GM18520 (cell line): ENCODE measurements around the gene HOXA5.

Source experiments
- ATAC-seq: cut with Tn5 transposase; IDR thresholded peaks from one replicate; pipeline ENCODE4 v1.9.1; 2021; ENCODE audit not compliant: unreplicated experiment

The HOXA5 gene

DNA sequence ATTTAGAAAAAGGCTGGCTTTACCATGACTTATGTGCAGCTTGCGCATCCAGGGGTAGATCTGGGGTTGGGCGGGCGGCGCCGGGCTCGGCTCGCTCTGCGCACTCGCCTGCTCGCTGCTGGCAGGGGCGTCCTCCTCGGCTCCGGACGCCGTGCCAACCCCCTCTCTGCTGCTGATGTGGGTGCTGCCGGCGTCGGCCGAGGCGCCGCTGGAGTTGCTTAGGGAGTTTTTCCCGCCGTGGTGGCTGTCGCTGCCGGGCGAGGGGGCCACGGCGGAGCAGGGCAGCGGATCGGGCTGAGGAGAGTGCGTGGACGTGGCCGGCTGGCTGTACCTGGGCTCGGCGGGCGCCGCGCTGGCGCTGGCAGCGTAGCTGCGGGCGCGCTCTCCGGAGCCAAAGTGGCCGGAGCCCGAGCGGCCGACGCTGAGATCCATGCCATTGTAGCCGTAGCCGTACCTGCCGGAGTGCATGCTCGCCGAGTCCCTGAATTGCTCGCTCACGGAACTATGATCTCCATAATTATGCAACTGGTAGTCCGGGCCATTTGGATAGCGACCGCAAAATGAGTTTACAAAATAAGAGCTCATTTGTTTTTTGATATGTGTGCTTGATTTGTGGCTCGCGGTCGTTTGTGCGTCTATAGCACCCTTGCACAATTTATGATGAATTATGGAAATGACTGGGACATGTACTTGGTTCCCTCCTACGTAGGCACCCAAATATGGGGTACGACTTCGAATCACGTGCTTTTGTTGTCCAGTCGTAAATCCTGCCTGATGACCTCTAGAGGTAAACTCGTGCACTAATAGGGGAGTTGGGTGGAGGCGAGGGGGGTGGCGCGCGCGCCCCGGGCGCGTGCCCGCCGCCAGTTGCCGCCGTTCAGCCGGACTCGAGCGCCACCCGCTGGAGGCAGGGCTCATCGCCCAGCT is at the start of gene HOXA5:
Gene HOXA5 (minus strand): TSS at position 659 of the 927 bp plus-strand sequence. CDS start 74 bp downstream, at position 585.
- ATAC-seq = no peak

DNA sequence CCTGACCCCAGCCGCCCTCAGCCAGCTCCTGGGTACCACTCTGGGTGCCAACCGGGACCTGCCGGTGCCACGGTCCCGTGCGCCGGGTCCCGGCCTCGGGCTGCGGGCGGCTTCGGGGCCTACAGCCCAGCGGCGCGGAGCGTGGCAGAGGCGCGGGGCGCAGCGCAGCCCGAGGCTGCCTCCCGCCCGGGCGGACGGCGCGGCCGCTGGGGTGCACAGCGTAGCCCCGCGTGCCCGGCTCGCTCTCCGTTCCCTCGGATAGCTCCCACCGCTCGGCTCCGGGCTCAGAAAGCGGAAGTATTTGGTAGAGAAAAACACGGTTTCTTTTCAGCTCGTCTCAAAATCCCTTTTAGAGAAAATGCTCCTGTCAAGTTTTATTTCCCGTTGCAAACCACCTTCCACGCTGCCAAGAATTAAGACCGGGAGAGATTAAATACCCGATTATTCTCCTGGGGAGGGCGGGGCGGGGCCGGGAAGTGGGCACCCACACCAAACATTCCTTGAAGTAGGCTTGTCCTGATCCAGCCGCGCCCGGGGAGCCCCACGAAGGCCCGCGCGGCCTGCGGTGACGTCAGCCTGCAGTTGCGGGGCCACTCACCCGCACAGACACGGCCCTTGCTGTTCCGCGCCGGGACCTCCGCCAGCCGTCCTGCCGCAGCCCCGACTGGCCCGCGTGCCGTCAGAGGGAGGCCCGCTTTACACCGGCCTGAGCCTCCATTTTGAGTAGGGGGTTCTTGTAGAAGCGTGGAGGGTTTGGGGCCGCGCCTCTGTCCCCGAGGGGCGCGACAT is 49.3 kb upstream of the HOXA5 start:
- no peak for ATAC-seq

DNA sequence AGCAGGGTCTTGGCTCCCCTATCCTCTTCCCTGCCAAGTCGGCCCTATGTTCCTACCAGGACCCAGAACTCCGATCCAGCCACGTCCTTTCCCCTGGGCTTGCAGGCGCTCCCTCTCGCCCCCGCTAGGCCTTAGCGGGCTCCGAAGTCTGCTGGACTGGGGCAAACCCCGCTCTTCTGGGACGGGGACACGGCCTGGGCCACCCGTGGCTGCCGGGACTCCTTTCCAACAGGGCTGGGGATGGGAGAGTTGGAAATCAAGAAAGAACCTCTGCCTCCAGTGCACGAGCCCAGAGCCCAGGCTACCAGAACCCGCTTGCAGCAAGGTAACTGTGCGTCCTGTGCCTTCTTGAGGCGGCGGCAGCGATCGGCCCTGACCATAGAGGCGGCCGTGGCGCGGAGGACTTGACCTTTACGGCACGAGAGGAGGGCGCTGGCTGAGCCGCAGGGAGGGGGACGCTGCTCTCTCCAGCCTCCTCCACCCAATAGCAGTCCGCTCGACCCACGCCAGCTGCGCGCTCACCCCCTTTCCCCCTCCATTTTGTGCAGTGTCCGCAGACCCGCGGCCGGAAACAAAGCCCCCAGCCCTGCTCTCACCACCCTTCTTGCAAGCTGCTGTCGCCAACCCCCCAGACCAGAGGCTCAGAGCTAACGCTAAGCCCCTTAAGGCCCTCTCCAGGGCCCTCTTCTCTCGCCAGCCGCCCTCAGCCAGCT is 48.5 kb upstream of the HOXA5 start:
- ATAC-seq = no peak

DNA sequence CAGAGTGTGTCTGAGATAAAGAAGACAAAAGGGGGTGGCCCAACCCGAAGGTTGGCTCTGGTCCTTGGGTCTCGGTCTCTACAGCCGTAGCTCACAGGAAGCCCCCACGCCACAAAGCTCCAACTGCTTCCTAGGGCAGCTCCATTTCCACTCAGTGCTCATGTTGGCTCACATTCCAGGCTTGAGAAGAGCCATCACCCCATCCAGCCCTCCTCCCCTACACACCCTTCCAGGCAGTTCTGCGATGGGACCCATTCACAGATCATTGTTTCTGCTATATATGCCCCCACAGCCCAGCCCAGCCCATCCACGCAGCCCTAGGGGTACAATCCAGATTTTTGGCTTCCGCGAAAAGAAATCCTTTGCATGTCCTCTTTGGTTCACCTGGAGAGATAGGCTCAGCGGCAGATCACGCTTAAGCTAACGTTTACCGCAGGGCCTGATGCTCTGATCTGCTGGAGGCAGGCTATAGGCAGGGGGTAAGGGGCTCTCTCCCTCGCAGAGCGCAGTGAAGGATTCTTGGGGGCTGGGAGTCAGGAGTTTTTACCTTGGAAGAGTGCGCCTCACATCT is 47.8 kb upstream of the HOXA5 start:
- no peak for ATAC-seq

DNA sequence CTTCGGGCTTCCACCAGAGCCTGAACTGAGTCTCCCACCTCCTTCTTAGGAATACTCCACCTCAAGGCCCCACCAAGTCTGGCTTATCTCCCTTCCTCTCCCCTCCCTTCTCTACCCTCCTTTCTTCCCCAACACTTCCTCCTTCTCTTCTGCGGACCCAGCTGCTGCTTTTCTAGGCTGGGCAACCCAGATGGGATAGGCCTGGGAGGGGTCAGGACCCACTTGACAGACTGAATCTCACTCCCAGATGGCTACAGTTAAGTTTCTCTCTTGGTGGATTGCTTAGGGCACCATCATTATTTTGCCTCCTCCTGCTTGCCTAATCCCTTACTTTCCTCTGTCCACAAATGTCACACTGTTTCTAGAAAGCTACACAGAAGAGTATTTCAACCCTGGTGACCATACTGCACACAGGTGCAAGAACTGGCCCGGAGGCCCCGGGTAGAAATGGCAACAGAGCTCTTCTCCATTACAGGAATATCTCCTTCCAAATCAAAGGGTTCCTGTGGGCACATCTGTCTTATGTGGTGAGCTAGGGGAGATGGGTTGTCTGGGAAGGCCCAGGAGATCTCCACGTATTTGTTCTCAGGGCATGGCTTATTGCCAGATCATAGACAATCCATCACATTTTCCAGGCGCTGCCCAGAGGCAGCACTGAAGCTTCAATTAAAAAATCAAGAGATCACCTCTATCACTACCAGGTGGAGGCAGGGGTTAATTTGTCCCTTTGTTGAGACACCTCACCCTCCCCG is 46.7 kb upstream of the HOXA5 start:
- ATAC-seq = no peak

DNA sequence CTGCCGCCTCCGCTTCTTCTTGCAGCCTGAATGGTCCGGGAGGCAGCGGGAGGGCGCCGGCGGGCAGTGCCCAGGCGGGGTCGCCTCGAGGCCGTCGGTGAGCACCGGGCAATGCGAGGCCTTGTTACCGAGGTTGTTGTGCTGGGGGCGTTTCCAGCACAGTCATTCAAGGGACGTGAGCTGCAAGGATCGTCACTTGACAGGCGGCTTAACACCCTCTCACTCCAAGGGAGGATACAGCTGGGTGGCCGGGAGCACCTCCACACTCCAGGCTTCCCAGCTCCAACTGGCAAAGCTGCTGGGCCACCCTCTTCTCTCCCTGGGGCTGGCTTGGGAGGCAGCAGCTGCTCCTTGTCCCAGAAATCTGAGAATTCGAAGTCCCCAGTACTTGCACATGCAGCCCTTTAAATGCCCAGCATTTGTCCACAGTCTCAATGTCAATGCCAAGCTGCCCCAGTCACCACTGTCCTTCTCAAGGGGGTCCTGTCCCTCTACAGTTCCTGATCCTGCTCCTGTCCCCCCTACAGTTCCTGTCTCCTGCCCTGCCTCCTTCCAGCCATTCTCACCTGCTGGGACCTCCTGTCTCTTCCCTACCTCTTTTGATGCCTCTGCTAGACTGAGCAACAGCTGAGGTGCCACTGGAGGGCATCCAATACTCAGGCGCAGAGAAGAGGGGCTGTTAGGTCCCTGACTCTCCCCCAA is 46.0 kb upstream of the HOXA5 start:
- ATAC-seq = no peak

DNA sequence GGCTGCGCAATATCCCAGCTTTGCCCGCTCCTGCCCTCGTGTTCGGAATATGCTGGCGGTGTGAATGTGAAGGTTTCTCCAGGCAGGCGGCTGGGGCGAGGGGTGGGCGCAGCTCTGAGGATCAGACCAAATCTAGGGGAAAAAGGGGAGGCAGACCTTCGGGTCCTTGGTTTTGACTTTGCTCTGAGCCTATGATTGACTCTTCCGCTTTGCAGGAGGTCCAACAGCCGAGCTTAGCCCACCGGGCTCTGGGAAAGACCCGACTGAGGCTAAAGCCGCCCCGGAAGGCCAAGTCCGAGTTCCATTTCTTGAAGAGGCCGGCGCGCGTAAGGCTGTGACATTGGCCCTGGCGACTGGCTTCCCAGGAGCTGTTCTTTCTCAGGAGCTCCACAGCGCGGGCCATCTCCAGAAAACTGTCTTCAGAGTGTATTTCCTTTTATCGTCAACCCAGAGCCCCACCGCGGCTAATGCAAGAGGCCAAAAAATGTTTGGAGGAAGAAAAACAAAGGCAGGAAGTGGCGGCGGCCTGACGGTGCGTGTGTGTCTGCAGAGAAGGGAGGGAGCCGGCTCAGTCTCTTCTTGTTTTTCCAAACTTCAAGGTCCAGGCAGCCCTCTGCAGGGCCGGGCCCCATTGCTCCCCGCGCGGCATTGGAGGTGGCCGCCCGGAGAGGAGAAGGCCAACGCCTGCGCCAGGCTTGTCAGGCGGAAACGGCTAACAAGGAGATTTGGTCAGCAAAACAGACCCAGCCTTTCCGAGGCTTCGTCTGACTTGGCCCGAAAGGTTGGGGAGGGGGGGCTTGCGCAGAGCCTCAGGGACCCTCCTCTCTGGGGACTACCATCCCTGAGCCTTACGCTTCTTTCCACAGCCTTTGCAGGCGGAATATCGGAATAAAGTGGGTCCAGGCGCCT is 45.2 kb upstream of the HOXA5 start:
- no peak for ATAC-seq

DNA sequence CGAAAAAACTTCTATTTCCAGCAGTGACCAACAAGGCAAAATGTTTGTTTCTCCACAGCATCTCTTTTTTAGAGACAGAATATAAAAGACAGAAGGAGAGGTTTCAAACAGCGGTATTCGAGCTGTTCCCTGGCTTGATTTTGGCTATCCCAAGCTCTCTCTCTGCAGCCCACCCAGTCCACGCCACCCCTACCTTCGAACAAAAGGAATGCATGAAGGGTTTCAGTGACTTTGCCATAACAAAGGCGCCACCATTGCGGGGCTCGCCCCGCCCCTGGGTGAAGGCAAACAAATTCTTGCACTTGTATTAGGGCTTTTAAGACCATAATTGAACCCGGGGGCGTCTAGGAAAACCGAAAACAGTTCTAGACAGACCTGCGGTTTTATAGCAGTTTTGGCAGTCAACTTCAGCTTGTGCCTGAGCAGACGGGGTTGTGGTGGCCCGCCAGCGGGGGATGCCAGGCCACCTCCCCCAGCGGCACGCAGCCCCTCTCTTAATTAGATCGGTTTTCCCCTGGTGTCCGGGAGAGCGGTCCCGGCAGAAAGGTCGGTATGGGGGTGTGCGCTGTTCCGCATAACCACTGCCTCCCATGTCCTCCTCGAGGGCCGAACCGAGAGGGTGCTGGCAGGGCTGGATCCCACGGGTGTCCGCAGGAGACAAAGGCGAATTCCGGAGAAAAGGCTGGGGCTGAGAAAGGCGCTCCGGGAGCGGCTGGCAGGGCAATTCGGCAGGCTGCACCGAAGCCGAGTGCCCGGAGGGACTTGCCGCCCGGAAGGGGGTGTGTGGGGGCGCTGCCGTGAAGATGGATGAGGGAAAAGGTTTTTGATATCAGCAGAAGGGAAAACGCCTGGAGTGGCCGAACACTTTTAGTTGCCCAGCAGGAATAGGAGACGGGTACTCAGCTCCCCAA is 44.2 kb upstream of the HOXA5 start:
- no peak for ATAC-seq

DNA sequence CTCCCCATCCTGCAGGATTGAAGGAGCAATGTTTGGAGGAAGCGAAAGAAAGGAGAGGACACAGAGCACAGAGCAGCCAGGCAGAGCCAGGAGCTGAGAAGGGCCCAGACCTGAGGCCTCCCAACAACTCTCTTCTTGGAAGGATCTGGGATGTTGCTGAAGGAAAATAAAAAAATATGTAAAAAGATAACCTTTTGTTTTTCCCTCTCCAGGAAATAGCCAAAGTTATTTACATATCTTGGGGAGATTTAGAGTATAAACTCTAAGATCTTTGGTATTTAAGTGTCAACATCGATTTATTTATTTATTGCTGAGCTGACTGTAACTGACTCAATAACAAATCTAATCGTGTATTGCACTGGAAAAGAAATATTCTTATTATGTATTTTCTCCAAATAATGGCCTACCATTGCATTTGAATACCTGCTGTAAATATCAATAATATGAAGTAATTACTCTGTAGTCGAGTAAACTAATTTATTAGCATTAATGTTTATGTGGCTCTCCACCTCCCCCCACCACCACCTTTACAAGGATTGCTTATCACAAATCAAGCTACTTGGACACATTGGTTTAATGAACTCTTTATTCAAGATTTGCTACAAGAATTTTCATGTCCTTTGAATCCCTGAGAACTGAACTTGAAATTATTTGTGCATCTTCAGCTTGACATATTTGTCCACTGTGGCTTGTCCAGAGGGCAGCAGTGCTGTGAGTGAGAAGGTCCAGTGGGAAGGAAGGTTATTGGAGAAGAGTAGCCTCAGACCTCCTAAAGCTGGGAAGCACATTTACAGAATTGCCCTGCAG is 43.4 kb upstream of the HOXA5 start:
- no peak for ATAC-seq

DNA sequence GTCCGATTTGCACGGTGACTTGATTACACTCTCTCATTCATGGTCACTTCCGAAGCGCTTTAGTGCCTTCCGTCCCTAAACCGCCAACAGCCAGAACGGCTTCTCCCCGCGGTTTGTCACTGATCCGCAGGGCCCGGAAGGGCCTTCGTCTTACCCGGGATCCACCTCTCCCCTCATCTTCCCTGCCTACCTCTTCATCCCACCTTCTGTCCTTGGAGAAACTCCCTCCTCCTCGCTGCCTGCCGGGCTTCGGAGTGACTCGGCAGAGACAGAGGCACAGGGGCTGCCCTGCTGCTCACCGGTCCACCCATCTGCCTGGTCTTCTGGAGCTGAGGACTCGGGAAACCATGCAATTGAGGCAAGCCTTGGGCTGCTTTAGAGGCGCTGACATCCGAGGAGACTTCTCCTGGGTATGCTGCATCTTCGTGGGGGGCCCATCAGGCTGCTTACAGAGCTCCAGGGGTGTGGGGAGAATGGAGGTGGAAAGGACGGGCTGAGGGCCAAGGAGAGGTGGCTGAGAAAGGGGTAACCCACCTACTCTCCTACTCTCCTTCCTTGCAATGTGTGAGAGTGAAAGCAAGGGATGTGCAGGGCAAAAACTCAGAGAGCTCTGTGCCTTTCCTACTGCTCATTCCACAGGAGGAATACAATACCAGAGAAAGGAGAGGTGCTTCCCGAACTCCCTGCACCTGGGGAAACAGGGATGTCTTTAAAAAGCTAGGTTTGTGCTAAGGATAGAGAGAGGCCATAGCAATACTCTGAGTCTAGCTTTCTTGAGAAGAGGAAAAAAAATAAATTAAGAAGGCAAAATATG is 42.6 kb upstream of the HOXA5 start:
- ATAC-seq = no peak

DNA sequence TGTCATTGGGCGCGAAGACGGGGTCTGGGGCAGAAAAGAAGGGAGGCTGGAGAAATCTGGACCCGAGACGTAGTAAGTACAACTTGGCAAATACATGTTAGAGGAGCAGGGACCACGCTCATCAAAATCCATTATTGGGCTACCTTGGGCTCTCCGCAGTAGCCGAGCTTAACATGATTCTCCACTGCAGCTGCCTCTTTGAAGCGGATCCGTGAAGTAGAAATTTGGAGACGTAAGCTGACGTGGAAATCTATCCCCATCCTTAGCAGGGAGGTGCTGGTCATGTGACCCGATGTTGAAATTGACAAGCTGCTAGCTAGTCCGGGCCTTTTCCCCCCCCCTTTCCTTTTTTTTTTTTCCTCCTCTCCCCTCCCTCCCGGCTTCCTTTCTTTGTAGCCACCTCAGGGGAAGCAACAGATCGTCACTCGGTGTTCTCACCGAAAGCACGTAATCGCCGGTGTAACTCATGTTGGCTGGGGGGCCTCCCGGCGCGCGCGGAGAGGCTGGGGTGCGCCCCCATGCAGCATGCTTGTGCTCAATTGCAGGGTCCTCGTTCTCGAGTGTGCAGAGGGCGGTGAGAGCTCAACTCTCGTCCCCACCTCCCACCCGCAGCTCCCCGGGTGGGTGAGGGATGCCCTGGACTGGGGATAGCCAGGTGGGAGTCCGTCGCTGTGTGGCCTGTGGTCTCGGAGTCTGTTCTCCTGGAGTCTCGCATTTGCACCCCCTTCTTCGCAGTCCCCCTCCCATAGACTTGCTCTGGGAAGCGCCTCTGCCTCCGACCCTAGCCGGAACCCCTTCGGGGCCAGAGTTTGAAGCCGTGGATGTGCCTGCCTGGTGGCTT is 41.8 kb upstream of the HOXA5 start, which contains the start of gene HOXA11:
Gene HOXA11 (minus strand): TSS at position 220 of the 841 bp plus-strand sequence. CDS start 88 bp downstream, at position 132.
- ATAC-seq = no peak

DNA sequence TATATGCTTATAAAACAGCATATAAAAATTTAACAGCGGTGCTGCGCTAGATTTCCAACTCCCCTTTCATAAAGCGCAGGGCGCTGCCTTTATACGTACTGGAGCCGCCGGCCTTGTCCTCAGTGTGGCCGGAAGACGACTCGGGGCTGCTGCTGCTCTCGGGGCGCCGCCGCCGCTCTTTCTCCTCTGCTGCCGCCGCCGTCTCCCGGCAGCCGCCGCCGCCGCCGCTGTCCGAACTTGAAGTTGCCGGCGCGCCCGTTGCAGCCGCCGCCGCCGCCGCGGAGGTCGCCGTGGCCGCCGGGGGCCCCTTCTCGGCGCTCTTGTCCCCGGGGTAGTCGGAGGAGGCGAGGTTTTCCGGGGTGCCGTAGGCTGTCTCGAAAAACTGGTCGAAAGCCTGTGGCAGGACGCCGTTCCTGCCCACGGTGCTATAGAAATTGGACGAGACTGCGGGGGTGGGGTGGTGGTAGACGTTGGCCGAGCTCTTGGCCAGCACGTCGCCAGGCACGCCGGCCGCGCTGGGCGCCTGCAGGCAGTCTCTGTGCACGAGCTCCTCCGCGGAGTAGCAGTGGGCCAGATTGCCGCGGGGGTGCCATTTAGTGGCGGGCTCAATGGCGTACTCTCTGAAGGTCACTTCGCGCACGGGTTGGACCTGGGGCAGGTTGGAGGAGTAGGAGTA is 41.0 kb upstream of the HOXA5 start:
- ATAC-seq = no peak

DNA sequence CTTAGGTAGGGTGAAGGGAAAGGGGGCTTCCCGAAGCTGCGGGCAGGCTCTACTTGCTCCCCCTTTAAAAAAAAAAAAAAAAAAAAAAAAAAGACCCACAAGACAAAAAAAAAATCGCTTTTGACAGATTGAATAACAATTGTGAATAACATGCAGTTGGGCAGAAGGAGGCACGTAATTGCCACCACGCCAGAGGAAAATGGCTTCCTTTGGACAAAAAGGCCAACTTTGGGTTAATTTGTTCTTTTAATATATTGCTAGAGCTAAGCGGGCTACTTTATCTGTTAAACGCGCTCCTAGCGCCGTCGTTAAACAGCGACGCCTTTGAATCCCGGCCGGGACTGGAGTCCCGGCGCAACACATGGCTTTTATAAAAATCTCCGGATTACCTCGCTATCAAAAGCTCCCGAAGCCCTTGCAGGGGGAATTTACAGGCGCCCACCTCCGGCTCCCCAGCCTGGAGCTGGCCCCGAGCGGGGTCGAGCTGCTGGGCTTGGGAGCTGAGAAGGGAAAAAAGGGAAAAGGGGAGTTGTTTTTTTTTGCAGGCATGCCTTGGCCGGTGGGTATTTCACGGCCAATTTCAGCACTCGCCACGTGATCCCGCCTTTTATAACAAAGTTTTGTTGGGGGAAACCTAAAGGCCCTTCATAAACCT is 40.3 kb upstream of the HOXA5 start:
- ATAC-seq = no peak
